Measurements from ENCODE around the gene PBX3. TPM values are rescaled to one million over a fixed set of nuclear protein-coding genes. Genes with fewer than 3 reads are reported as not detected.

The PBX3 gene
- total and polyA plus RNA-seq, 10 of the 15 experiments (the other 5 are each of a cell fraction or from before 2014, with no cell fraction given): 6.7 to 146 (median 22.2) TPM

- TF ChIP-seq ZBTB33 (IDR thresholded peaks at IDR 0.05) (no peak), RELA (IDR thresholded peaks at IDR 0.05; ENCODE audit: borderline replicate concordance, partially characterized antibody) (no peak), LARP7 (IDR thresholded peaks at IDR 0.05) (peak; percentile 55), MYB (IDR thresholded peaks at IDR 0.05; ENCODE audit: borderline replicate concordance, low read depth, low read length) (no peak), STAT1 (conservative IDR thresholded peaks at IDR 0.05) (no peak), YY1 (IDR thresholded peaks at IDR 0.05; ENCODE audit: low read depth, low read length) (0 out of 2 replicates have a peak, but pooled peaks have one; percentile 37), SREBF2 (IDR thresholded peaks at IDR 0.05; ENCODE audit: low read length) (no peak), JUND (IDR thresholded peaks at IDR 0.05; ENCODE audit: low read depth, low read length) (no peak), NR2C1 (IDR thresholded peaks at IDR 0.05) (no peak), DPF2 (IDR thresholded peaks at IDR 0.05) (peak; percentile 46; the same call in 1 of the 2 replicates), PRDM15 (CRISPR knock-in tag; IDR thresholded peaks at IDR 0.05) (no peak), STAT3 (IDR thresholded peaks at IDR 0.05; ENCODE audit: low read depth, low read length) (no peak), ZNF274 (IDR thresholded peaks at IDR 0.05; ENCODE audit: insufficient read depth, insufficient read length) (no peak), ZBTB40 (IDR thresholded peaks at IDR 0.05; ENCODE audit: borderline replicate concordance) (no peak), SMAD1 (IDR thresholded peaks at IDR 0.05; ENCODE audit: low read depth, partially characterized antibody) (no peak), SUPT20H (IDR thresholded peaks at IDR 0.05; ENCODE audit: borderline replicate concordance, control insufficient read depth, low read depth, low read length) (no peak), IRF4 (IDR thresholded peaks at IDR 0.05; ENCODE audit: low read depth, low read length) (no peak), FOXM1 (IDR thresholded peaks at IDR 0.05; ENCODE audit: low read depth, low read length) (no peak), ELK1 (IDR thresholded peaks at IDR 0.05; ENCODE audit: low read depth, low read length) (no peak), GABPA (IDR thresholded peaks at IDR 0.05; ENCODE audit: low read depth) (no peak), SMC3 (IDR thresholded peaks at IDR 0.05; ENCODE audit: borderline replicate concordance, low read length) (no peak)
Measured at GRCh38 chr9:125747765-125748445, 732 bp downstream of the PBX3 start (continued).
